Stimulated activated CD8-positive, alpha-beta memory T cell treated with anti-CD3 and anti-CD28 coated beads, Interleukin-4, amount 100 ng/mL, for 48 hours (primary cell): ENCODE measurements around the gene GRIK2.

ENCODE experiments used
- DNase-seq: peaks from one replicate; pipeline ENCODE4 v3.0.0-alpha.2; 2020

The GRIK2 gene

GRCh38 chr6:101650402-101651100 lies 257.0 kb downstream of the GRIK2 start:
- DNase-seq: no peak

GRCh38 chr6:101652079-101652478 lies 258.6 kb downstream of the GRIK2 start:
- DNase-seq: no peak

GRCh38 chr6:101655109-101655508 lies 261.6 kb downstream of the GRIK2 start:
- DNase-seq: no peak

- DNase-seq: no peak
Observed at GRCh38 chr6:101662111-101662897, 268.8 kb downstream of the GRIK2 start.

- no peak for DNase-seq
Observed at GRCh38 chr6:101663100-101663499, 269.6 kb downstream of the GRIK2 start.

- no peak for DNase-seq
Observed at GRCh38 chr6:101666256-101666655, 272.7 kb downstream of the GRIK2 start.

- no peak for DNase-seq
Observed at GRCh38 chr6:101668496-101669030, 275.1 kb downstream of the GRIK2 start.

GRCh38 chr6:101676187-101676586 lies 282.7 kb downstream of the GRIK2 start:
- no peak for DNase-seq

GRCh38 chr6:101682937-101683336 lies 289.4 kb downstream of the GRIK2 start:
- DNase-seq: no peak

- DNase-seq: no peak
Observed at GRCh38 chr6:101683884-101684283, 290.4 kb downstream of the GRIK2 start.

- no peak for DNase-seq
Observed at GRCh38 chr6:101686653-101687052, 293.1 kb downstream of the GRIK2 start.

- DNase-seq: no peak
Observed at GRCh38 chr6:101689156-101689555, 295.6 kb downstream of the GRIK2 start.

- no peak for DNase-seq
Observed at GRCh38 chr6:101689695-101690094, 296.2 kb downstream of the GRIK2 start.

- no peak for DNase-seq
Observed at GRCh38 chr6:101700655-101701054, 307.1 kb downstream of the GRIK2 start.

- no peak for DNase-seq
Observed at GRCh38 chr6:101703311-101703710, 309.8 kb downstream of the GRIK2 start.

- no peak for DNase-seq
Observed at GRCh38 chr6:101705866-101706265, 312.4 kb downstream of the GRIK2 start.

- no peak for DNase-seq
Observed at GRCh38 chr6:101706576-101706975, 313.1 kb downstream of the GRIK2 start.

GRCh38 chr6:101711518-101711917 lies 318.0 kb downstream of the GRIK2 start:
- no peak for DNase-seq

- DNase-seq: no peak
Observed at GRCh38 chr6:101716387-101716786, 322.9 kb downstream of the GRIK2 start.

- DNase-seq: no peak
Observed at GRCh38 chr6:101716810-101717209, 323.3 kb downstream of the GRIK2 start.

GRCh38 chr6:101719521-101719920 lies 326.0 kb downstream of the GRIK2 start:
- DNase-seq: no peak

GRCh38 chr6:101722471-101722870 lies 329.0 kb downstream of the GRIK2 start:
- DNase-seq: no peak

GRCh38 chr6:101722991-101723579 lies 329.6 kb downstream of the GRIK2 start:
- DNase-seq: no peak

GRCh38 chr6:101728388-101728787 lies 334.9 kb downstream of the GRIK2 start:
- DNase-seq: no peak
